Measurements from ENCODE around the gene PCOLCE2. TPM values are rescaled to one million over a fixed set of nuclear protein-coding genes. Genes with fewer than 3 reads are reported as not detected.

PCOLCE2 gene
- total and polyA plus RNA-seq, 5 donors: 110 to 172 (median 128) TPM

DNA sequence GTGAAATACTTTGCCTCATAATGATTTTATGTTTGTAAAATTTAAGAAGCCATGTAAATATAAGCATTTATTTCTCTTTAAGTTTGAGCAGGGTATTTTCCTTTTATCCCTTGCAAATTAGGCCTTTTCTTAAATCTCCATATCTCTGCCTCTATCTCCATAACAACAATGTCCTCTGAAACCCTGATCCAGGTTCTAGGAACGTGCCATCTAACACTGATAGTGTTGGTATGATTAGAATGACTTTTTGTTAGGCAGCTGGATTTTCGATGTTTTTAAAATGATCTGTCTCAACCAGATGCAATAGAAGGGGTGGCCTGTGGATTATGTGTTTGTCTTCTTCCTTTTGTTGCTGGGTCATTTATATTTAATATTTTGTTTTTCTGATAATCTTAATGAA lies 87.1 kb downstream of the PCOLCE2 start:
- H3K9me3 ChIP-seq (ENCODE audit: control insufficient read depth, low read length): no peaks in the 10 kb centered on the region
- no peaks in the 10 kb centered on the region for H3K27me3 ChIP-seq (ENCODE audit: control insufficient read depth, insufficient read depth)
- ATAC-seq: no peak
- WGBS: 68% methylated on average over 2 of the region's 2 CpGs
- no peak overlapping the region for H3K27ac ChIP-seq (ENCODE audit: low read length)
- intact Hi-C loops (cut with DNase I): no loop called here
- H3K4me3 ChIP-seq (ENCODE audit: low read length): no peak overlapping the region
- no peak for DNase-seq
- H3K4me1 ChIP-seq (ENCODE audit: control insufficient read depth, insufficient read depth, low read length): no peaks in the 10 kb centered on the region

DNA sequence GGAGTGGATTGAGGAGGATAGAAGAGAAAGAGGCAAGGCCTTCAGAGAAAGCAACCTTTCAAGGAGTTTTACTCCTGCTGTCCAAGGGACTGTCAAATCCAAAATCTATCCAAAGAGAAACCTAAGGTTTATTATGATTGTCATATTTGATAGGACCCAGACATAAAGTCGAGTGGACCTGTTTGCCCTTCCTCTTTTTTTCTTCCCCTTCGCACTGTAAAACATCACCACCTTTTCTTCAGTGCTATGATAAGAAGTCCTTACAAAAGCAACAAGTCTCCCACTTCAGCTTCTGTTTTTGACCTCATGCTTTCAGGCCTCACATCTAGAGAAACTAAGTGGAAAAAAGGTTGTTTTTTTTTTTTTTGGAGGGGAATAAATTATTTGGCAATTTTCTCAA lies 92.1 kb downstream of the PCOLCE2 start:
- WGBS: 60% methylated on average over 2 of the region's 2 CpGs
- no peaks in the 10 kb centered on the region for H3K4me1 ChIP-seq (ENCODE audit: control insufficient read depth, insufficient read depth, low read length)
- ATAC-seq (no peak), DNase-seq (no peak)
- no peak overlapping the region for H3K27ac ChIP-seq (ENCODE audit: low read length)
- H3K9me3 ChIP-seq (ENCODE audit: control insufficient read depth, low read length): no peaks in the 10 kb centered on the region
- no peaks in the 10 kb centered on the region for H3K27me3 ChIP-seq (ENCODE audit: control insufficient read depth, insufficient read depth)
- H3K4me3 ChIP-seq (ENCODE audit: low read length): no peak overlapping the region
- intact Hi-C loops (cut with DNase I): no loop called here

DNA sequence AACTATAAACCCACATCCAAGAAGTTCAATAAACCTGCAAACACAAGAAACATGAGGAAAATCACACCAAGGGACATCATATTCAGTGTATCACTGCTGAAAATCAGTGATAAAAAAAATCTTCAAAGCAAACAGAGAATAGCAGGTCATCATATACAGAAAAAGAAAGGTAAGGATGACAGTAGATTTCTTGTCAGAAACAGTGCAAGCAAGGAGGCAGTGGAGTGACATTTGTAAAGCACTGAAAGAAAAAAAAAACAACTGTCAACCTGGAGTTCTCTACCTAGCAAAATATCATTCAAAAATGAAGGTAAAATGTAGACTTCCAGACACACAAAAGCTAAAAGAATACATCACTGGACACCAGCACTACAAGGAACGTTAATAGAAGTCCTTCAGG lies 93.6 kb downstream of the PCOLCE2 start:
- DNase-seq (no peak), ATAC-seq (no peak)
- intact Hi-C loops (cut with DNase I): no loop called here
- H3K4me3 ChIP-seq (ENCODE audit: low read length): no peak overlapping the region
- 95% methylated on average over 1 of the region's 1 CpG for WGBS
- no peaks in the 10 kb centered on the region for H3K27me3 ChIP-seq (ENCODE audit: control insufficient read depth, insufficient read depth)
- H3K4me1 ChIP-seq (ENCODE audit: control insufficient read depth, insufficient read depth, low read length): no peaks in the 10 kb centered on the region
- no peaks in the 10 kb centered on the region for H3K9me3 ChIP-seq (ENCODE audit: control insufficient read depth, low read length)
- no peak overlapping the region for H3K27ac ChIP-seq (ENCODE audit: low read length)

DNA sequence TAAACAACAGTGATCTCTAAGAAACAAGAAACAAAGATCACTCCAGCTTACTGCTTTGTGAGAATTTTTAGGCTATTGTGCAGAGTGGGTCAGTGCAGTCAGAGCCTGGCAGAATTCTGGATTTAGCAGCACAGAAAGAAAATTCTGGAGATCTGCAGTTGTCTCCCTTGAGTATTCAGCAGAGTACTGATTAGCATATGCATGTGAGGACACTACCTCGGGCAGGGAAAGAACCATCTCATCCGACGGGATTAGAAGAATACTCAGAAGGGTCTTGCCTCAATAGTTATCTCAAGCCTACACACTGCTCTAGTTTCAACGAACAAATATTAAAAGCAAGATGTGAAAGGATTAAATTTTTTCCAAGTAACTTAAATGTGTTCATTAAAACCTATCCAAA lies 94.4 kb downstream of the PCOLCE2 start:
- DNase-seq (no peak), ATAC-seq (no peak)
- Histone ChIP-seq H3K27ac (ENCODE audit: low read length) (no peak overlapping the region), H3K4me1 (ENCODE audit: control insufficient read depth, insufficient read depth, low read length) (no peaks in the 10 kb centered on the region), H3K9me3 (ENCODE audit: control insufficient read depth, low read length) (no peaks in the 10 kb centered on the region), H3K27me3 (ENCODE audit: control insufficient read depth, insufficient read depth) (no peaks in the 10 kb centered on the region), H3K4me3 (ENCODE audit: low read length) (no peak overlapping the region)
- intact Hi-C loops (cut with DNase I): no loop called here
- WGBS: 64% methylated on average over 4 of the region's 4 CpGs

DNA sequence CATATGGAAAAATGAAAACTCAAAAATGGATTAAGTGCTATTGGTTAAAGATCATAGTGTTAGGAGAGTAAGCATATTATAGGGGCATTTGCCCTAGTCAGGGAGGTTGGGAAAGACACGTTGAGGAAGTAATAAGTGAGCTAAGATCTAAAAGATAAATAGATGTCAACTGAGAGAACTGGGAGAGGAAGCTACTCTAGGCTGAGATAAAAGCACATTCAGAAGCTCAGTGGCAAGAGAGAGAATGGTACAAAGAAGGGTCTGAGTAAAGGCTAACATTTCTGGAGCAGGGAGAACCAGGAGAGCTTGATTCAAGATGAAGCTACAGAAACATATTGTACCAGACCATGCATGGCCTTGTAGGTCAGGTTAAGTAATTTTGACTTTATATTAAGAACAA lies 101.2 kb downstream of the PCOLCE2 start:
- 42% methylated on average over 1 of the region's 1 CpG for WGBS
- Histone ChIP-seq H3K4me3 (ENCODE audit: low read length) (no peak overlapping the region), H3K4me1 (ENCODE audit: control insufficient read depth, insufficient read depth, low read length) (no peaks in the 10 kb centered on the region), H3K9me3 (ENCODE audit: control insufficient read depth, low read length) (no peaks in the 10 kb centered on the region), H3K27ac (ENCODE audit: low read length) (no peak overlapping the region), H3K27me3 (ENCODE audit: control insufficient read depth, insufficient read depth) (no peaks in the 10 kb centered on the region)
- ATAC-seq: no peak
- intact Hi-C loops (cut with DNase I): no loop called here
- DNase-seq: no peak

DNA sequence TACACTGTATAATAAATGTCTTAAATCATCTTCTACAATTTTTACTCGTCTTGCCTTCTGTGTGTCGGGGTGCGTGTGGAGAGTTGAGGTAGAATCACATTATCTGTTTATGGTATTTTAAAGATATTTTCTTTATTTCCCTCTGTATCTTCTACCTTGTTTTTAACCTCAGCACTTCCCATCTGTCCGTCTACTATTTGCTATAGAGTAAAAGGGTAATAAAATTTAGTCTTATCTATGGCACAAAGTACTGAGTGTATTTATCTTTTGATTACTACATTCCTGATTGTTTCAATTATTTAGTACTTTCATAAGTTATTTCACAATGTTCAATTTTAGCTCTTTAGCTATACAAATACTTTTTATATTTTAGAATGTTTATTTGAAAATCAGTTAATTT lies 102.9 kb downstream of the PCOLCE2 start:
- no peak overlapping the region for H3K4me3 ChIP-seq (ENCODE audit: low read length)
- H3K4me1 ChIP-seq (ENCODE audit: control insufficient read depth, insufficient read depth, low read length): no peaks in the 10 kb centered on the region
- H3K27ac ChIP-seq (ENCODE audit: low read length): no peak overlapping the region
- DNase-seq (no peak), ATAC-seq (no peak)
- no peaks in the 10 kb centered on the region for H3K27me3 ChIP-seq (ENCODE audit: control insufficient read depth, insufficient read depth)
- intact Hi-C loops (cut with DNase I): no loop called here
- H3K9me3 ChIP-seq (ENCODE audit: control insufficient read depth, low read length): no peaks in the 10 kb centered on the region
- 92% methylated on average over 4 of the region's 4 CpGs for WGBS

DNA sequence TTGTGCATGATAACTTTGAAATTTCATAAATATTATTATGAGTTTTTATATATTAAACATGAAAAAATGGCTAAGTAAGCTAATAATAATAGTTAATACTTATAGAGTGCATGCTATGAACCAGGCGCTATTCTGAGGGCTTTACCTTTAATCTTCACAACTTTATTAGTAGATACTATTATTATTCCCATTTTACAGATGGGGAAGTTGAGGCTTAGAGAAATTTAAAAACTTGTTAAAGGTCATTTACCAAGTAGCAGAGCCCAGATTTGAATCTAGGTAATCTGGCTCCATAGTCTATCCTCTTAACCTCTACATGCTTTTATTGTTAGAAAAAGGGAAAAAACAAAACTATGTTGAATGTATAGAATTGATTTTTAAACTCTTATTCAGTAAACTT lies 104.7 kb downstream of the PCOLCE2 start:
- Histone ChIP-seq H3K27me3 (ENCODE audit: control insufficient read depth, insufficient read depth) (no peaks in the 10 kb centered on the region), H3K27ac (ENCODE audit: low read length) (no peak overlapping the region), H3K4me1 (ENCODE audit: control insufficient read depth, insufficient read depth, low read length) (no peaks in the 10 kb centered on the region), H3K4me3 (ENCODE audit: low read length) (no peak overlapping the region), H3K9me3 (ENCODE audit: control insufficient read depth, low read length) (no peaks in the 10 kb centered on the region)
- intact Hi-C loops (cut with DNase I): no loop called here
- WGBS: 54% methylated on average over 1 of the region's 1 CpG
- ATAC-seq: no peak
- no peak for DNase-seq

DNA sequence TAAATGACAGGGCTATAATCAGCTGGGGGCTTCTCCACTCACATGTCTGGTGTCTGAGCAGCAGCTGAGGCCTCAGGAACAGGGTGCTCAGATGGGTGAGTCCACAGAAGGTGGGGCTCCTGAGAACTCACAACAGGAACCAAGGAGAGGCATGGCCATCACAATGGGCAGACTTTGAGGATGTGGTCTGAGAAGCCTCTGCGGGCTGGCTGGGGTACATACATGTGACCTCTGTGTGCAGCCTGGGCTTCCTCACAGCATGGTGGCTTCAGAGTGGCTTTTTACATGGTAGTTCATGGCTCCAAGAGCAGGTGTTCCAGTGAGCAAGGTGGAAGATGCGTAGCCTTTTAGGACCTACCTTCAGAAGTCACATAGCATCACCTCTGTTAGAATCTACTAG lies 106.3 kb downstream of the PCOLCE2 start:
- no peaks in the 10 kb centered on the region for H3K9me3 ChIP-seq (ENCODE audit: control insufficient read depth, low read length)
- 99% methylated on average over 2 of the region's 2 CpGs for WGBS
- no peaks in the 10 kb centered on the region for H3K27me3 ChIP-seq (ENCODE audit: control insufficient read depth, insufficient read depth)
- DNase-seq (no peak), ATAC-seq (no peak)
- H3K4me1 ChIP-seq (ENCODE audit: control insufficient read depth, insufficient read depth, low read length): no peaks in the 10 kb centered on the region
- intact Hi-C loops (cut with DNase I): no loop called here
- no peak overlapping the region for H3K27ac ChIP-seq (ENCODE audit: low read length)
- H3K4me3 ChIP-seq (ENCODE audit: low read length): no peak overlapping the region

DNA sequence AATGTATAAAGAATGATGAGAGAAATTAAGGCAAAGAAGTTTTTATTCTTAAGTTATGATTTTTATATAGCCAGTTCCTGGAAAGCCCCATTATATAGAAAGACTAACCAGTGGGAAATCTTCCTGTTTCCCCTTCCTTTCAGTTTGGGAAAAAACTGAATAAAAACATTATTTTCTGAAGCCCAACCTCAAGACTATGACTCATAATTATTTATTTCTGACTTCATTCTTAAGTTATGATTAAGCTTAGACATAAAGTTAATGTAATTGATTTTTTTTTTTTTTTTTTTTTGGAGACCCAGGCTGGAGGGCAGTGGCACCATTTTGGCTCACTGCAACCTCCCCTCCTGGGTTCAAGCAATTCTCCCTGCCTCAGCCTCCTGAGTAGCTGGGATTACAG lies 109.3 kb downstream of the PCOLCE2 start:
- no peak overlapping the region for H3K4me3 ChIP-seq (ENCODE audit: low read length)
- H3K27ac ChIP-seq (ENCODE audit: low read length): no peak overlapping the region
- no peaks in the 10 kb centered on the region for H3K9me3 ChIP-seq (ENCODE audit: control insufficient read depth, low read length)
- H3K27me3 ChIP-seq (ENCODE audit: control insufficient read depth, insufficient read depth): no peaks in the 10 kb centered on the region
- intact Hi-C loops (cut with DNase I): no loop called here
- ATAC-seq: no peak
- no peak for DNase-seq
- H3K4me1 ChIP-seq (ENCODE audit: control insufficient read depth, insufficient read depth, low read length): no peaks in the 10 kb centered on the region

DNA sequence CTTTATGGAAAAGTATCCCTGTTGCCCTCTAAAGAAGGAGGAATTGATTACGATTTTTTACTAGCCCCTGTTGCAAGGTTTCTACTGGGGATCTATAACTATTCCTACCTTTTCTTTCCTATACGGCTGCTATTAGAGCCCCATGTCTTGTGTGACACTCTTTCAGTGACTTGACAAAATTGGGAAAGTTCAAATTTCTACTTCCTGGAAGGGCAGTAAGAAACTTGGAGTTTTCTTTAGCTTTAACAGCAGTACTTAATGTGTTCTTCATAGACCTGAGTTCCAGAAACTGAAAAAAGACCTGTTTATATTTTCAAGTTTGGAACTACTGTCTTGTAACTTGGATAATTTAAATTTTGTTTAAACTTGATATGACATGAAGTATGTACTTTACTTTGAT lies 110.3 kb downstream of the PCOLCE2 start:
- DNase-seq (no peak), ATAC-seq (no peak)
- Histone ChIP-seq H3K4me3 (ENCODE audit: low read length) (no peak overlapping the region), H3K9me3 (ENCODE audit: control insufficient read depth, low read length) (no peaks in the 10 kb centered on the region), H3K27me3 (ENCODE audit: control insufficient read depth, insufficient read depth) (no peaks in the 10 kb centered on the region), H3K27ac (ENCODE audit: low read length) (no peak overlapping the region), H3K4me1 (ENCODE audit: control insufficient read depth, insufficient read depth, low read length) (no peaks in the 10 kb centered on the region)
- intact Hi-C loops (cut with DNase I): no loop called here
- 80% methylated on average over 2 of the region's 2 CpGs for WGBS

DNA sequence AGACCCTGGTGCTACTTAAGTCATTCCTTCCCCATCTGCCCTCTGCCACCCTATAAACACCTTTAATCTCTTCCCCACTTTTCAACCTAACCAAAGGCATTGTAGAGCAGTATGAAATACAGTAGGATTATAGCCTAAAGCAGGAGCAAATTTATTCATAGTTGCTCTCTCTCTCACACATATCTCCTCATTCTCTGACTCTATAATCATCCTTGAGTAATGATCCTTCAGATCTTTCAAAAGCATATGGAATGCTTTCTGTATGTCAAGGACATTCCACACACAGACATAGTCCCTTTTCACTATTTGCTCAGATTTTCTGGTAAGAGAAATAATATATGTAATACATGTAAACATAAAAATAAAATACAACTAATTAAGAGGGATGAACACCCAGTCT lies 111.0 kb downstream of the PCOLCE2 start:
- DNase-seq (no peak), ATAC-seq (no peak)
- Histone ChIP-seq H3K4me3 (ENCODE audit: low read length) (no peak overlapping the region), H3K4me1 (ENCODE audit: control insufficient read depth, insufficient read depth, low read length) (no peaks in the 10 kb centered on the region), H3K27ac (ENCODE audit: low read length) (no peak overlapping the region), H3K27me3 (ENCODE audit: control insufficient read depth, insufficient read depth) (no peaks in the 10 kb centered on the region), H3K9me3 (ENCODE audit: control insufficient read depth, low read length) (no peaks in the 10 kb centered on the region)
- intact Hi-C loops (cut with DNase I): no loop called here

DNA sequence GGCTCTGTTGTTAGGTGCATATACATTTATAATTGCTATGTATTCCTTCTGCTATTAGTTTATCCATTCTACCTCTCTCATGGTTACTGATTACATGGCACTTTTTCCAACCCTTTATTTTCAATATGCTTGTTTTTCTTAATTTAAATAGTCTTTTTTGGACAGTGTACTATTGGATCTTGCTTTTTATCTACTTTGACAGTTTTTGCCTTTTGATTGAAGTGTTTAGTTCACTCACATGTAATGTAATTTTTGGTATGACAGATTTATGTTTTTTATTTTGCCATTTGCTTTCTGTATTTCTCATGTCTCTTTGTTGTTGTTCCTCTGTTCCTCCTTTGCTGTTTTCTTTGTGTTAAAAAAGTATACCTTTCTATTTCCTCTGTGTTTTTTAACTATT lies 120.5 kb downstream of the PCOLCE2 start:
- H3K9me3 ChIP-seq (ENCODE audit: control insufficient read depth, low read length): no peaks in the 10 kb centered on the region
- H3K4me3 ChIP-seq (ENCODE audit: low read length): no peak overlapping the region
- ATAC-seq (no peak), DNase-seq (no peak)
- no peak overlapping the region for H3K27ac ChIP-seq (ENCODE audit: low read length)
- H3K27me3 ChIP-seq (ENCODE audit: control insufficient read depth, insufficient read depth): no peaks in the 10 kb centered on the region
- no peaks in the 10 kb centered on the region for H3K4me1 ChIP-seq (ENCODE audit: control insufficient read depth, insufficient read depth, low read length)
- intact Hi-C loops (cut with DNase I): no loop called here

Data from right cardiac atrium (tissue), 5 donors.